Neutrophil (primary cell): Measurements from ENCODE around the gene BPIFB2.

Experiments used
- H3K27ac ChIP-seq: fragments of 200-600 bp; sonication (generic); 2 replicates; pipeline ENCODE4 v1.5.1; 2016; ENCODE audit warnings: mild to moderate bottlenecking, moderate library complexity
- H3K27me3 ChIP-seq: fragments of 200-600 bp; sonication (generic); 2 replicates; pipeline ENCODE4 v1.6.0; 2016; ENCODE audit warnings: mild to moderate bottlenecking
- H3K36me3 ChIP-seq: fragments of 200-600 bp; sonication (generic); 2 replicates; pipeline ENCODE4 v1.5.1; 2017
- H3K4me1 ChIP-seq, 2 experiments: fragments of 200-600 bp in 1 of 2; sonication (generic) in 1 of 2; 1 replicate in 1 of 2; 2 replicates in 1 of 2; pipeline versions ENCODE4 v1.5.1 to v1.6.1; 2013 to 2016; ENCODE audit warnings: low read depth in 1 of 2, low read length in 1 of 2, mild to moderate bottlenecking in 1 of 2, moderate library complexity in 1 of 2; ENCODE audit not compliant: control insufficient read depth in 1 of 2, insufficient read depth in 1 of 2
- H3K4me3 ChIP-seq, 2 experiments: fragments of 200-600 bp in 1 of 2; sonication (generic) in 1 of 2; 1 replicate in 1 of 2; 2 replicates in 1 of 2; pipeline ENCODE4 v1.5.1; 2013 to 2016; ENCODE audit warnings: low read depth in 1 of 2, low read length in 1 of 2, mild to moderate bottlenecking in 1 of 2, moderate library complexity in 1 of 2
- H3K9me3 ChIP-seq: fragments of 200-600 bp; sonication (generic); 2 replicates; pipeline ENCODE4 v1.5.1; 2016
- CTCF ChIP-seq: fragments of 200-600 bp; sonication (generic); IDR thresholded peaks from 2 replicates; pipeline ENCODE4 v1.5.1; 2016; ENCODE audit warnings: antibody characterized with exemption

The BPIFB2 gene

GRCh38 chr20:33021879-33022278, 14.4 kb downstream of the BPIFB2 start:
- no peaks in the 10 kb centered on the region for H3K27me3 ChIP-seq
- no peaks in the 10 kb centered on the region for H3K9me3 ChIP-seq
- H3K36me3 ChIP-seq = no peaks in the 10 kb centered on the region
- H3K4me1 ChIP-seq = no peaks in the 10 kb centered on the region
- TF ChIP-seq CTCF = no peak
- H3K27ac ChIP-seq = no peak overlapping the region
- no peak overlapping the region for H3K4me3 ChIP-seq

- no peaks in the 10 kb centered on the region for H3K36me3 ChIP-seq
- H3K9me3 ChIP-seq = no peaks in the 10 kb centered on the region
- TF ChIP-seq CTCF = no peak
- H3K27me3 ChIP-seq = no peaks in the 10 kb centered on the region
- H3K4me3 ChIP-seq = no peak overlapping the region
- no peak overlapping the region for H3K27ac ChIP-seq
- H3K4me1 ChIP-seq = no peaks in the 10 kb centered on the region
Measured at GRCh38 chr20:33022289-33022688, 14.8 kb downstream of the BPIFB2 start.

GRCh38 chr20:33022694-33023438, 15.4 kb downstream of the BPIFB2 start:
- no peak for TF ChIP-seq CTCF

GRCh38 chr20:33023439-33024242, 16.1 kb downstream of the BPIFB2 start:
- no peak for TF ChIP-seq CTCF
- H3K27me3 ChIP-seq = no peaks in the 10 kb centered on the region
- H3K9me3 ChIP-seq = no peaks in the 10 kb centered on the region
- H3K4me3 ChIP-seq = no peak overlapping the region
- no peaks in the 10 kb centered on the region for H3K36me3 ChIP-seq
- H3K4me1 ChIP-seq = no peaks in the 10 kb centered on the region
- no peak overlapping the region for H3K27ac ChIP-seq

More at GRCh38 chr20:33022694-33023438, 15.4 kb downstream of the BPIFB2 start:
- no peaks in the 10 kb centered on the region for H3K27me3 ChIP-seq
- H3K27ac ChIP-seq = no peak overlapping the region
- no peaks in the 10 kb centered on the region for H3K4me1 ChIP-seq
- no peaks in the 10 kb centered on the region for H3K36me3 ChIP-seq
- H3K4me3 ChIP-seq = no peak overlapping the region
- H3K9me3 ChIP-seq = no peaks in the 10 kb centered on the region

GRCh38 chr20:33024243-33024560, 16.7 kb downstream of the BPIFB2 start:
- Histone ChIP-seq H3K27ac (no peak overlapping the region), H3K36me3 (no peaks in the 10 kb centered on the region), H3K4me1 (no peaks in the 10 kb centered on the region), H3K27me3 (no peaks in the 10 kb centered on the region), H3K4me3 (no peak overlapping the region), H3K9me3 (no peaks in the 10 kb centered on the region)
- no peak for TF ChIP-seq CTCF
